Measurements from ENCODE around the gene PCNA.
"Not testable (repeated sequence)": the region's sequence is repeated elsewhere in the genome, so short reads cannot be mapped to it uniquely, and the experiment has no call there.

Gene PCNA

GRCh38 chr20:5095931-5096330 is 23.8 kb downstream of the PCNA start:
- DNase-seq, result no peak

- DNase-seq, result no peak
These were observed 24.3 kb downstream of the PCNA start for GRCh38 chr20:5095454-5095853.

GRCh38 chr20:5092765-5093339 is 26.9 kb downstream of the PCNA start:
- no peak for DNase-seq

GRCh38 chr20:5091902-5092301 is 27.9 kb downstream of the PCNA start:
- no peak for DNase-seq

- DNase-seq, result no peak
These were observed 29.6 kb downstream of the PCNA start for GRCh38 chr20:5090191-5090590.

- no peak for DNase-seq
These were observed 31.1 kb downstream of the PCNA start for GRCh38 chr20:5088688-5089087.

- DNase-seq, result no peak
These were observed 34.4 kb downstream of the PCNA start for GRCh38 chr20:5085380-5085779.

GRCh38 chr20:5080384-5080877 is 39.3 kb downstream of the PCNA start:
- DNase-seq, result no peak

GRCh38 chr20:5078399-5078958 is 41.3 kb downstream of the PCNA start:
- peak; percentile 56 for DNase-seq

- no peak for DNase-seq
These were observed 41.9 kb downstream of the PCNA start for GRCh38 chr20:5077761-5078387.

- DNase-seq, result not testable (repeated sequence)
These were observed 42.8 kb downstream of the PCNA start for GRCh38 chr20:5076913-5077312.

GRCh38 chr20:5074232-5074674 is 45.5 kb downstream of the PCNA start:
- DNase-seq, result no peak

GRCh38 chr20:5073660-5074231 is 46.0 kb downstream of the PCNA start:
- DNase-seq, result no peak

GRCh38 chr20:5072756-5073659 is 46.8 kb downstream of the PCNA start:
- no peak for DNase-seq

GRCh38 chr20:5071942-5072341 is 47.8 kb downstream of the PCNA start:
- not testable (repeated sequence) for DNase-seq

- DNase-seq, result no peak
These were observed 49.2 kb downstream of the PCNA start for GRCh38 chr20:5070570-5070969.

- DNase-seq, result no peak
These were observed 49.7 kb downstream of the PCNA start for GRCh38 chr20:5070081-5070480.

GRCh38 chr20:5069141-5069806 is 50.5 kb downstream of the PCNA start:
- DNase-seq, result no peak

- no peak for DNase-seq
These were observed 51.7 kb downstream of the PCNA start for GRCh38 chr20:5067877-5068645.

- DNase-seq, result no peak
These were observed 53.8 kb downstream of the PCNA start for GRCh38 chr20:5065879-5066383.

- DNase-seq, result no peak
These were observed 54.4 kb downstream of the PCNA start for GRCh38 chr20:5065166-5065878.

Data from activated T-cell treated with anti-CD3 and anti-CD28 coated beads for 4 hours (primary cell).